ENCODE results near the gene GNAZ. TPM values are rescaled to one million over a fixed set of nuclear protein-coding genes. Genes with fewer than 3 reads are reported as not detected.

Gene GNAZ
- total and polyA plus RNA-seq, 2 of the 8 experiments (the other 6 are each of a cell fraction or from before 2014, with no cell fraction given): 6.6 to 9.6 TPM

DNA sequence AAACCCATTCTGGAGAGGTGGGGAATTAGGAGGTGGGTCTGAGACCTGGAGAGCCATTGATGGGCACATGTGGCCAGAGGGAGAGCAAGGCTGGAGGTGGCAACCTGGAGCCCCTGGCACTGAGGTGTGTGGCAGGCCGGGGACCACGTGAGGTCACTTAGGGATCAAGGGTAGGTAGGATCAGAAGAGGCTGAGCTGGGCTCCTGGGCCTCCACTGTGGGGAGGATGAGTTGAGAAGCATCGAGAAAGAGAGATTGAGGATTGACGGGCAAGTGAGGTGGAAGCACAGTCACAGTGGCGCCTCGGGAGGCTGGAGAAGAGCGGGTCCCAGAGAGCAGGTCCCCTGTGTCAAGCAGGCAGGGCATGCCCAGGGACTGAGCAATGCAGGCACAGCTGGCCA lies 4.1 kb downstream of the GNAZ start (continued):
- TF ChIP-seq, protein P1, sequence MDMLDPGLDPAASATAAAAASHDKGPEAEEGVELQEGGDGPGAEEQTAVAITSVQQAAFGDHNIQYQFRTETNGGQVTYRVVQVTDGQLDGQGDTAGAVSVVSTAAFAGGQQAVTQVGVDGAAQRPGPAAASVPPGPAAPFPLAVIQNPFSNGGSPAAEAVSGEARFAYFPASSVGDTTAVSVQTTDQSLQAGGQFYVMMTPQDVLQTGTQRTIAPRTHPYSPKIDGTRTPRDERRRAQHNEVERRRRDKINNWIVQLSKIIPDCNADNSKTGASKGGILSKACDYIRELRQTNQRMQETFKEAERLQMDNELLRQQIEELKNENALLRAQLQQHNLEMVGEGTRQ (IDR thresholded peaks at IDR 0.05; ENCODE audit: low read length): no peak
- TF ChIP-seq RBBP5 (IDR thresholded peaks at IDR 0.05; ENCODE audit: borderline replicate concordance, low read depth, low read length): no peak
- no peak for TF ChIP-seq RFX5 (IDR thresholded peaks at IDR 0.05; ENCODE audit: borderline replicate concordance, low read depth, low read length)
- TF ChIP-seq POLR2AphosphoS5 (IDR thresholded peaks at IDR 0.05; ENCODE audit: low read depth, low read length): no peak
- TF ChIP-seq, protein P2, sequence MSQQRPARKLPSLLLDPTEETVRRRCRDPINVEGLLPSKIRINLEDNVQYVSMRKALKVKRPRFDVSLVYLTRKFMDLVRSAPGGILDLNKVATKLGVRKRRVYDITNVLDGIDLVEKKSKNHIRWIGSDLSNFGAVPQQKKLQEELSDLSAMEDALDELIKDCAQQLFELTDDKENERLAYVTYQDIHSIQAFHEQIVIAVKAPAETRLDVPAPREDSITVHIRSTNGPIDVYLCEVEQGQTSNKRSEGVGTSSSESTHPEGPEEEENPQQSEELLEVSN (IDR thresholded peaks at IDR 0.05): no peak
- TF ChIP-seq CHD1 (IDR thresholded peaks at IDR 0.05; ENCODE audit: low read depth, low read length): no peak
- TF ChIP-seq TCF12 (IDR thresholded peaks at IDR 0.05; ENCODE audit: low read depth, low read length): no peak
- TF ChIP-seq SP2 (IDR thresholded peaks at IDR 0.05; ENCODE audit: low read length): no peak
- TF ChIP-seq SRF (IDR thresholded peaks at IDR 0.05; ENCODE audit: low read depth, low read length): no peak
- TF ChIP-seq BRCA1 (IDR thresholded peaks at IDR 0.05; ENCODE audit: low read depth, low read length): no peak
